GM19395 (cell line): ENCODE results near the gene NAA38.
A peak's percentile ranks its signal among the peaks of the same experiment; 100 is the strongest.

Experiments used
- ATAC-seq: cut with Tn5 transposase; IDR thresholded peaks from one replicate; pipeline ENCODE4 v1.9.1; 2021; ENCODE audit warnings: mild to moderate bottlenecking, moderate library complexity; ENCODE audit not compliant: unreplicated experiment

The NAA38 gene

GRCh38 chr17:7856811-7857712 lies at the start of gene NAA38:
NAA38 (minus strand) TSS chr17:7857559; CDS start chr17:7857463, 96 bp downstream.
- peak; percentile 76 for ATAC-seq

GRCh38 chr17:7903154-7904103 lies 46.1 kb upstream of the NAA38 start:
- ATAC-seq: no peak

- no peak for ATAC-seq
Measured at GRCh38 chr17:7897773-7898172, 40.4 kb upstream of the NAA38 start.

- ATAC-seq: no peak
Measured at GRCh38 chr17:7897090-7897489, 39.7 kb upstream of the NAA38 start.

GRCh38 chr17:7894866-7895265 lies 37.5 kb upstream of the NAA38 start:
- no peak for ATAC-seq

- no peak for ATAC-seq
Measured at GRCh38 chr17:7894226-7894625, 36.9 kb upstream of the NAA38 start.

GRCh38 chr17:7893187-7893880 lies 36.0 kb upstream of the NAA38 start:
- no peak for ATAC-seq

- no peak for ATAC-seq
Measured at GRCh38 chr17:7889166-7889955, 32.0 kb upstream of the NAA38 start.

GRCh38 chr17:7888184-7888920 lies 31.0 kb upstream of the NAA38 start, which contains the start of gene CHD3:
CHD3 (plus strand) TSS chr17:7888789; CDS start chr17:7889001, 212 bp downstream.
- no peak for ATAC-seq

- ATAC-seq: no peak
Measured at GRCh38 chr17:7887482-7888183, 30.3 kb upstream of the NAA38 start.

- ATAC-seq: no peak
Measured at GRCh38 chr17:7887038-7887481, 29.7 kb upstream of the NAA38 start.

GRCh38 chr17:7886227-7887037 lies 29.1 kb upstream of the NAA38 start:
- no peak for ATAC-seq

- ATAC-seq: no peak
Measured at GRCh38 chr17:7885367-7886226, 28.2 kb upstream of the NAA38 start.

GRCh38 chr17:7884581-7885366 lies 27.4 kb upstream of the NAA38 start:
- ATAC-seq: no peak

GRCh38 chr17:7883781-7884386 lies 26.5 kb upstream of the NAA38 start:
- no peak for ATAC-seq

GRCh38 chr17:7882629-7883028 lies 25.3 kb upstream of the NAA38 start:
- no peak for ATAC-seq
